Hepatocyte (in vitro differentiated cells): ENCODE data around the gene PSMC1. TPM values are rescaled to one million over a fixed set of nuclear protein-coding genes. Genes with fewer than 3 reads are reported as not detected.

Source experiments
- DNase-seq: peaks from one replicate; pipeline ENCODE4 v3.0.0-alpha.2; 2016; ENCODE audit warnings: low spot score
- H2AFZ ChIP-seq: fragments of 200-600 bp; sonication (generic); 2 replicates; pipeline ENCODE4 v1.6.0; 2016; ENCODE audit warnings: antibody characterized with exemption, mild to moderate bottlenecking
- H3K27ac ChIP-seq: fragments of 200-600 bp; sonication (generic); 2 replicates; pipeline ENCODE4 v1.5.1; 2016; ENCODE audit warnings: mild to moderate bottlenecking
- H3K27me3 ChIP-seq: fragments of 200-600 bp; sonication (generic); 2 replicates; pipeline ENCODE4 v1.6.1; 2016
- H3K36me3 ChIP-seq: fragments of 200-600 bp; sonication (generic); replicated peaks from 2 replicates; pipeline ENCODE4 v1.5.1; 2016; ENCODE audit warnings: low read depth; ENCODE audit not compliant: insufficient read depth
- H3K4me1 ChIP-seq: fragments of 200-600 bp; sonication (generic); 2 replicates; pipeline ENCODE4 v1.5.1; 2016; ENCODE audit warnings: mild to moderate bottlenecking, moderate library complexity; ENCODE audit not compliant: insufficient read depth
- H3K4me2 ChIP-seq: fragments of 200-600 bp; sonication (generic); 2 replicates; pipeline ENCODE4 v1.6.0; 2016
- H3K4me3 ChIP-seq: fragments of 200-600 bp; sonication (generic); 2 replicates; pipeline ENCODE4 v1.5.1; 2016; ENCODE audit warnings: mild to moderate bottlenecking
- H3K79me2 ChIP-seq: fragments of 200-600 bp; sonication (generic); 2 replicates; pipeline ENCODE4 v1.6.0; 2017; ENCODE audit warnings: mild to moderate bottlenecking
- H3K9me2 ChIP-seq: fragments of 200-600 bp; sonication (generic); replicated peaks from 2 replicates; pipeline ENCODE4 v1.6.0; 2017; ENCODE audit warnings: mild to moderate bottlenecking; ENCODE audit not compliant: insufficient read depth
- H3K9me3 ChIP-seq: fragments of 200-600 bp; sonication (generic); 2 replicates; pipeline ENCODE4 v1.5.1; 2016; ENCODE audit warnings: low read depth, mild to moderate bottlenecking
- H4K20me1 ChIP-seq: fragments of 200-600 bp; sonication (generic); 2 replicates; pipeline ENCODE4 v1.6.0; 2016; ENCODE audit warnings: mild to moderate bottlenecking; ENCODE audit not compliant: insufficient read depth, poor library complexity, severe bottlenecking
- CTCF ChIP-seq: fragments of 200-600 bp; sonication (generic); IDR thresholded peaks from 2 replicates; pipeline ENCODE4 v1.5.1; 2016; ENCODE audit warnings: antibody characterized with exemption, mild to moderate bottlenecking; ENCODE audit not compliant: poor library complexity
- EZH2 ChIP-seq: fragments of 200-600 bp; sonication (generic); IDR thresholded peaks from 2 replicates; pipeline ENCODE4 v1.6.1; 2016; ENCODE audit warnings: antibody characterized with exemption, mild to moderate bottlenecking, borderline replicate concordance
- EZH2phosphoT487 ChIP-seq: fragments of 200-600 bp; sonication (generic); IDR thresholded peaks from one replicate; pipeline ENCODE4 v1.6.1; 2018; ENCODE audit warnings: antibody characterized with exemption, mild to moderate bottlenecking, low read depth, moderate library complexity; ENCODE audit not compliant: unreplicated experiment, severe bottlenecking
- WGBS: methylation state at CpG from one replicate; pipeline ENCODE4 v1.1.6; 2016; ENCODE audit warnings: low lambda C conversion rate; ENCODE audit errors: missing lambda C conversion rate; 5-methylcytosine and 5-hydroxymethylcytosine counted together
- polyA plus RNA-seq: library from polyadenylated mRNA; unstranded; fragments of >200 nt; fragmentation: Nextera tagmentation; extraction: Ambion mirVana; gene quantifications from 2 replicates; pipeline ENCODE4 v1.2.1, GENCODE V29; 2016
- total RNA-seq: library from RNA; depleted of rRNA; stranded (reverse); fragments of >200 nt; gene quantifications from 2 replicates; pipeline ENCODE4 v1.2.3, GENCODE V29; 2014

PSMC1 gene
- total and polyA plus RNA-seq, 2 experiments from 2014 or later = 144 to 171 TPM

- Histone ChIP-seq H3K27me3 (no peaks in the 10 kb centered on the region), H3K36me3 (no peaks in the 10 kb centered on the region), H3K27ac (no peak overlapping the region), H4K20me1 (no peaks in the 10 kb centered on the region), H3K9me3 (no peaks in the 10 kb centered on the region), H3K4me2 (no peak overlapping the region), H3K4me3 (no peak overlapping the region), H3K4me1 (no peaks in the 10 kb centered on the region), H3K9me2 (no peaks in the 10 kb centered on the region), H2AFZ (no peak overlapping the region), H3K79me2 (no peaks in the 10 kb centered on the region)
- DNase-seq = no peak
- TF ChIP-seq EZH2phosphoT487 (no peak), CTCF (no peak), EZH2 (no peak)
- 94% methylated on average over 11 of the region's 11 CpGs for WGBS
Observed at GRCh38 chr14:90293766-90294730, 37.7 kb downstream of the PSMC1 start.

GRCh38 chr14:90294872-90295271 lies 38.5 kb downstream of the PSMC1 start:
- Histone ChIP-seq H3K79me2 (no peaks in the 10 kb centered on the region), H3K9me3 (no peaks in the 10 kb centered on the region), H3K36me3 (no peaks in the 10 kb centered on the region), H3K4me1 (no peaks in the 10 kb centered on the region), H3K4me2 (no peak overlapping the region), H4K20me1 (no peaks in the 10 kb centered on the region), H3K27me3 (no peaks in the 10 kb centered on the region), H2AFZ (no peak overlapping the region), H3K4me3 (no peak overlapping the region), H3K27ac (no peak overlapping the region), H3K9me2 (no peaks in the 10 kb centered on the region)
- no peak for DNase-seq
- TF ChIP-seq EZH2phosphoT487 = no peak
- no peak for TF ChIP-seq EZH2
- TF ChIP-seq CTCF = no peak
- 87% methylated on average over 2 of the region's 2 CpGs for WGBS

DNA sequence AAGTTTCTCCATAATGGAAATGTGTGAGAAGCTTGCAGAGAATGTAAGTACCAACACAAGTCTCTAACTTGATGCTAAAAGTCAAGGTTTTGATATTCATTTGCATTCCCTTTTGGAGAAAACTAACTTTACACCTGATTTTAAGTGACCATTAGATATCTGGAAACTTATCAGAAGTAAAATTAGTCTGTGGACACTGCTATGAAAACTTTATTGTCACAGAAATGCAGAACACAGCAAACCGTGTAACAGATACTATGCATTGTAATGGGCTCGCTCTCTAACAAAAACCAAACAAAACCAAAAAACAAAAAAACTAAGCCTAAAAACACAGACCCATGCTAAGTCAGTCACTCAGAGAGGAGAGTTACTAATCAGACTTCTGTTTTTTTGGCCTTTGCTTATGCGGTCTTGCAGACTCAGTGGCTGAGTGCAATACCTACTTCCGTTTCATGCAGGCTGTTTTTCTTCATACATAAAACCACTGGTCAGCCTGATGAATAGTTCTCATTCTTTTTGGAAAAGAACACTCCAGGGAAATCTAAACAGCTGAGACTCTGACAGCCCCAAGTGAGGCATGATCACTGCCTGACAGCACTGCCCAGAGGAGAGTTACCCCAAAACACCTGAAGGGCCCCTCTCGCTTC lies 39.6 kb downstream of the PSMC1 start:
- H3K4me1 ChIP-seq = no peaks in the 10 kb centered on the region
- TF ChIP-seq EZH2 (no peak), CTCF (no peak), EZH2phosphoT487 (no peak)
- WGBS = 89% methylated on average over 5 of the region's 5 CpGs
- H3K4me2 ChIP-seq = no peak overlapping the region
- H3K27me3 ChIP-seq = no peaks in the 10 kb centered on the region
- no peaks in the 10 kb centered on the region for H3K36me3 ChIP-seq
- H3K79me2 ChIP-seq = no peaks in the 10 kb centered on the region
- H3K4me3 ChIP-seq = no peak overlapping the region
- H2AFZ ChIP-seq = no peak overlapping the region
- H3K27ac ChIP-seq = no peak overlapping the region
- no peaks in the 10 kb centered on the region for H3K9me2 ChIP-seq
- no peak for DNase-seq
- no peaks in the 10 kb centered on the region for H3K9me3 ChIP-seq
- no peaks in the 10 kb centered on the region for H4K20me1 ChIP-seq
